HG02938 (cell line): ENCODE measurements around the gene AGL.
"Not testable (repeated sequence)": the region's sequence is repeated elsewhere in the genome, so short reads cannot be mapped to it uniquely, and the experiment has no call there.

Source experiments
- ATAC-seq: cut with Tn5 transposase; IDR thresholded peaks from one replicate; pipeline ENCODE4 v1.9.1; 2021; ENCODE audit warnings: mild to moderate bottlenecking, moderate library complexity; ENCODE audit not compliant: unreplicated experiment

AGL gene

GRCh38 chr1:99935534-99935933 is 85.4 kb downstream of the AGL start:
- ATAC-seq: no peak

- no peak for ATAC-seq
These were observed 85.9 kb downstream of the AGL start for GRCh38 chr1:99936071-99936470.

GRCh38 chr1:99942723-99943122 is 92.6 kb downstream of the AGL start:
- no peak for ATAC-seq

GRCh38 chr1:99943223-99943794 is 93.1 kb downstream of the AGL start:
- ATAC-seq: no peak

GRCh38 chr1:99944192-99944591 is 94.0 kb downstream of the AGL start:
- ATAC-seq: no peak

GRCh38 chr1:99945174-99945573 is 95.0 kb downstream of the AGL start:
- no peak for ATAC-seq

- no peak for ATAC-seq
These were observed 100.3 kb downstream of the AGL start for GRCh38 chr1:99950486-99950885.

- no peak for ATAC-seq
These were observed 102.4 kb downstream of the AGL start for GRCh38 chr1:99952522-99952921.

GRCh38 chr1:99955375-99955774 is 105.2 kb downstream of the AGL start:
- ATAC-seq: no peak

GRCh38 chr1:99956755-99957154 is 106.6 kb downstream of the AGL start:
- no peak for ATAC-seq

- ATAC-seq: no peak
These were observed 107.7 kb downstream of the AGL start for GRCh38 chr1:99957818-99958217.

GRCh38 chr1:99959189-99959705 is 109.1 kb downstream of the AGL start:
- not testable (repeated sequence) for ATAC-seq

GRCh38 chr1:99960260-99960659 is 110.1 kb downstream of the AGL start:
- ATAC-seq: not testable (repeated sequence)

- no peak for ATAC-seq
These were observed 113.1 kb downstream of the AGL start for GRCh38 chr1:99963041-99963795.

GRCh38 chr1:99964806-99965205 is 114.6 kb downstream of the AGL start:
- no peak for ATAC-seq

GRCh38 chr1:99965646-99966375 is 115.7 kb downstream of the AGL start:
- no peak for ATAC-seq

GRCh38 chr1:99968214-99968613 is 118.1 kb downstream of the AGL start:
- no peak for ATAC-seq

GRCh38 chr1:99969260-99969728 is 119.1 kb downstream of the AGL start:
- peak; percentile 18 for ATAC-seq

GRCh38 chr1:99969729-99970621 is 119.8 kb downstream of the AGL start, which contains the start of gene SLC35A3:
TSS of gene SLC35A3 (plus strand) at chr1:99969996. CDS start at chr1:99993555, 23,559 bp downstream.
- ATAC-seq: peak; percentile 84

GRCh38 chr1:99970713-99971255 is 120.6 kb downstream of the AGL start:
- no peak for ATAC-seq
